Smooth muscle cell (in vitro differentiated cells): ENCODE data around the gene SLC35D1. TPM values are rescaled to one million over a fixed set of nuclear protein-coding genes. Genes with fewer than 3 reads are reported as not detected.

Experiments
- DNase-seq: peaks from one replicate; lab custom pipeline; 2025; ENCODE audit not compliant: unreplicated experiment; lab: John Stamatoyannopoulos, UW
- H2AFZ ChIP-seq: fragments of 200-600 bp; sonication (generic); 2 replicates; pipeline ENCODE4 v1.6.0; 2016; ENCODE audit warnings: antibody characterized with exemption, low read depth, mild to moderate bottlenecking
- H3F3A ChIP-seq: fragments of 200-600 bp; sonication (generic); 2 replicates; pipeline ENCODE4 v1.6.0; 2017; ENCODE audit warnings: antibody characterized with exemption, low read depth
- H3K27ac ChIP-seq: fragments of 200-600 bp; sonication (generic); 2 replicates; pipeline ENCODE4 v1.5.1; 2016; ENCODE audit warnings: low read depth, mild to moderate bottlenecking
- H3K27me3 ChIP-seq: fragments of 200-600 bp; sonication (generic); 2 replicates; pipeline ENCODE4 v1.6.1; 2016; ENCODE audit warnings: low read depth, mild to moderate bottlenecking
- H3K36me3 ChIP-seq: fragments of 200-600 bp; sonication (generic); 2 replicates; pipeline ENCODE4 v1.5.1; 2016; ENCODE audit warnings: low read depth
- H3K4me1 ChIP-seq: fragments of 200-600 bp; sonication (generic); 2 replicates; pipeline ENCODE4 v1.5.1; 2016; ENCODE audit warnings: low read depth
- H3K4me2 ChIP-seq: fragments of 200-600 bp; sonication (generic); 2 replicates; pipeline ENCODE4 v1.6.0; 2016; ENCODE audit warnings: mild to moderate bottlenecking
- H3K4me3 ChIP-seq: fragments of 200-600 bp; sonication (generic); 2 replicates; pipeline ENCODE4 v1.5.1; 2016; ENCODE audit warnings: mild to moderate bottlenecking
- H3K79me2 ChIP-seq: fragments of 200-600 bp; sonication (generic); 2 replicates; pipeline ENCODE4 v1.6.0; 2016; ENCODE audit warnings: low read depth, mild to moderate bottlenecking
- H3K9ac ChIP-seq: fragments of 200-600 bp; sonication (generic); 2 replicates; pipeline ENCODE4 v1.6.0; 2016; ENCODE audit warnings: low read depth
- H3K9me3 ChIP-seq: fragments of 200-600 bp; sonication (generic); replicated peaks from 2 replicates; pipeline ENCODE4 v1.5.1; 2016; ENCODE audit warnings: low read depth
- H4K20me1 ChIP-seq: fragments of 200-600 bp; sonication (generic); 2 replicates; pipeline ENCODE4 v1.6.0; 2016; ENCODE audit warnings: low read depth
- WGBS: methylation state at CpG from one replicate; pipeline ENCODE4 v1.1.7; 2016; ENCODE audit warnings: low lambda C conversion rate; 5-methylcytosine and 5-hydroxymethylcytosine counted together
- polyA plus RNA-seq: library from polyadenylated mRNA; unstranded; fragments of >200 nt; fragmentation: Nextera tagmentation; extraction: Ambion mirVana; gene quantifications from 2 replicates; pipeline ENCODE4 v1.2.1, GENCODE V29; 2016
- total RNA-seq: library from RNA; depleted of rRNA; stranded (reverse); fragments of >200 nt; gene quantifications from 2 replicates; pipeline ENCODE4 v1.2.3, GENCODE V29; 2014
- TF ChIP-seq, protein P1 (sequence below): fragments of 200-600 bp; sonication (generic); IDR thresholded peaks from 2 replicates; pipeline ENCODE4 v1.5.1; 2017; ENCODE audit warnings: borderline replicate concordance, mild to moderate bottlenecking, antibody characterized with exemption; ENCODE audit not compliant: insufficient read depth, poor library complexity, severe bottlenecking

Gene SLC35D1
- total and polyA plus RNA-seq, 2 experiments from 2014 or later: 13.3 to 28.2 TPM

DNA sequence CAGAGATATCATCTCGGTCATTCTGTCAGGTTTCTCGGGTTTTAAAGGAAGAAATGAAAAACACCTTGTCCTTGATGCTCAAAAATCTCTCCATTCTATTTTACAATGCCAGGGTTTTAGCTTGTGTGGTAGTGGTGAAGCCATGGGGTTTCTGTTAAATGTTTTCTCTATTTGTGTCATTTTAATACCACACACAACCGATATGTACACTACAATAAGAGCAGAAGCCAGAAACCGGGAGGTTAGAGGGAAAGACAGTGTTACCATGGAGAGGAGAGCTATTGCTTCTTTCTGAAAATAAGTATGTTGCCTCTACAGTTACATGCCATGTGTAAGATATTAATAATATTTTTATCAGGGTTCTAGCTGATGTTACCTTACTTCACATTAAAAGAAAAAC lies 2.8 kb downstream of the SLC35D1 start:
- Histone ChIP-seq H3K4me1 (peaks cover 12% of the 10 kb centered on the region), H3K9me3 (no peaks in the 10 kb centered on the region), H4K20me1 (no peaks in the 10 kb centered on the region), H3K36me3 (peaks cover 7% of the 10 kb centered on the region), H2AFZ (no peak overlapping the region), H3K27me3 (no peaks in the 10 kb centered on the region), H3F3A (no peaks in the 10 kb centered on the region), H3K4me3 (peak overlapping the region; percentile 68), H3K79me2 (peaks cover 58% of the 10 kb centered on the region), H3K27ac (no peak overlapping the region), H3K9ac (peak overlapping the region; percentile 95), H3K4me2 (peak overlapping the region; percentile 95)
- TF ChIP-seq, protein P1, sequence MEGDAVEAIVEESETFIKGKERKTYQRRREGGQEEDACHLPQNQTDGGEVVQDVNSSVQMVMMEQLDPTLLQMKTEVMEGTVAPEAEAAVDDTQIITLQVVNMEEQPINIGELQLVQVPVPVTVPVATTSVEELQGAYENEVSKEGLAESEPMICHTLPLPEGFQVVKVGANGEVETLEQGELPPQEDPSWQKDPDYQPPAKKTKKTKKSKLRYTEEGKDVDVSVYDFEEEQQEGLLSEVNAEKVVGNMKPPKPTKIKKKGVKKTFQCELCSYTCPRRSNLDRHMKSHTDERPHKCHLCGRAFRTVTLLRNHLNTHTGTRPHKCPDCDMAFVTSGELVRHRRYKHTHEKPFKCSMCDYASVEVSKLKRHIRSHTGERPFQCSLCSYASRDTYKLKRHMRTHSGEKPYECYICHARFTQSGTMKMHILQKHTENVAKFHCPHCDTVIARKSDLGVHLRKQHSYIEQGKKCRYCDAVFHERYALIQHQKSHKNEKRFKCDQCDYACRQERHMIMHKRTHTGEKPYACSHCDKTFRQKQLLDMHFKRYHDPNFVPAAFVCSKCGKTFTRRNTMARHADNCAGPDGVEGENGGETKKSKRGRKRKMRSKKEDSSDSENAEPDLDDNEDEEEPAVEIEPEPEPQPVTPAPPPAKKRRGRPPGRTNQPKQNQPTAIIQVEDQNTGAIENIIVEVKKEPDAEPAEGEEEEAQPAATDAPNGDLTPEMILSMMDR: no peak
- no peak for DNase-seq
- WGBS: 62% methylated on average over 4 of the region's 4 CpGs

DNA sequence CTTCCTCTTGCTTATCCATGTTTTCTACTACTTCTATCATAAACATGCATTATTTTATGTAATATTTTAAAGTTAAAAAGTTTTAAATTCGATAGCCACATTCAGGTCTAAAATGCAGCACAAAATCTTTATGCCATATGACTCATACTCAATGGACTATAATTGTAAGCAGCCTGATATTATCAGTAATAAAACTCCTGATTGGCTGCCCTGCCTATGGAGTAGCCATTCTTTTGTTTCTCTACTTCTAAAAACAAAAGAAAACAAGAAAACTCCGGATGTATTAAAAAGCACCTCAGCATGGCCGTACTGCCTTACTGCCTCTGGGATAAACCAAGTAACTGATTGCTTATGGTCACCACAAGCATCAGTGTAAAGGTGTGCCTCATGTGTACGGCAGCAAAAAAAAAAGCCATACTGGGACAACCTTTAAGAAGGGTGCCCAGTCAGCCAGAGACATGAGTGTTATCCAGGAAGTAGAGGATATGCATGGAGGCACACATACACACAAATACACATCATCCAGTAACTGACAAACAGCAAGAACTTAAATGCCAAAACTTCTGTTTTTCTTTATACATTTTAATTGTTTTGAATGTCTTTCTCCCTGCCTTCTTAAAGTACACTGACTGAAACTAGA lies 9.2 kb downstream of the SLC35D1 start:
- H3K4me1 ChIP-seq: no peaks in the 10 kb centered on the region
- H3K9ac ChIP-seq: no peak overlapping the region
- no peak overlapping the region for H3K27ac ChIP-seq
- TF ChIP-seq, protein P1: no peak
- no peak overlapping the region for H3K4me3 ChIP-seq
- H3F3A ChIP-seq: no peaks in the 10 kb centered on the region
- peaks cover 6% of the 10 kb centered on the region for H4K20me1 ChIP-seq
- H3K36me3 ChIP-seq: peaks cover 27% of the 10 kb centered on the region
- peaks cover 33% of the 10 kb centered on the region for H3K79me2 ChIP-seq
- H3K4me2 ChIP-seq: no peak overlapping the region
- no peaks in the 10 kb centered on the region for H3K27me3 ChIP-seq
- H2AFZ ChIP-seq: no peak overlapping the region
- no peaks in the 10 kb centered on the region for H3K9me3 ChIP-seq
- DNase-seq: no peak
- WGBS: 92% methylated on average over 4 of the region's 4 CpGs

DNA sequence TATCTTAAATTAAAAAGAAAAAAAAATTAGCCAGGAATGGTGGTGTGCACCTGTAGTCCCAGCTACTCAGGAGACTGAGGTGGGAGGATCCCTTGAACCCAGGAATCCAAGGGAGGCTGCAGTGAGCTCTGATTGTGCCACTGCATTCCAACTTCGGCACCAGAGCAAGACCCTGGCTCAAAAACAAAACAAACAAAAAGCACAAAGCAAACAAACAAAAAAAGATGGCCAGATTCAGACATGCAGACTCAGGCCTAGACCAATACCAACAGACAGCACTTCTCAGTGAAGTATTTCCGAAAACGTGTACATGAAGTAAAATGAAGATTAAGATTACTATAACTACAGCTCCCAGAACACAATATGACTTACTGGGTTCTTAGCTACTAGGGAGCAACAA lies 10.6 kb downstream of the SLC35D1 start:
- Histone ChIP-seq H3K4me2 (no peak overlapping the region), H3K36me3 (peaks cover 27% of the 10 kb centered on the region)

More for the DNA sequence above, 10.6 kb downstream of the SLC35D1 start:
- no peaks in the 10 kb centered on the region for H3K27me3 ChIP-seq
- H4K20me1 ChIP-seq: peaks cover 6% of the 10 kb centered on the region
- H3K9me3 ChIP-seq: no peaks in the 10 kb centered on the region
- H3K4me1 ChIP-seq: no peaks in the 10 kb centered on the region
- no peak overlapping the region for H3K9ac ChIP-seq
- peaks cover 22% of the 10 kb centered on the region for H3K79me2 ChIP-seq
- H2AFZ ChIP-seq: no peak overlapping the region
- DNase-seq: no peak
- TF ChIP-seq, protein P1: no peak
- H3F3A ChIP-seq: no peaks in the 10 kb centered on the region
- H3K4me3 ChIP-seq: no peak overlapping the region
- 95% methylated on average over 3 of the region's 3 CpGs for WGBS
- no peak overlapping the region for H3K27ac ChIP-seq
